ENCODE results near the gene LCMT1. TPM values are rescaled to one million over a fixed set of nuclear protein-coding genes. Genes with fewer than 3 reads are reported as not detected.
A peak's percentile ranks its signal among the peaks of the same experiment; 100 is the strongest.

The LCMT1 gene
- total and polyA plus RNA-seq, 2 of the 13 experiments (the other 11 are each of a cell fraction or from before 2014, with no cell fraction given) = 41.2 to 48.7 TPM

GRCh38 chr16:25106567-25107465 is 4.7 kb upstream of the LCMT1 start (continued):
- TF ChIP-seq ZHX1 (CRISPR knock-in tag; IDR thresholded peaks at IDR 0.05; ENCODE audit: low read depth) (peak; percentile 57; the same call in 1 of the 2 replicates), ZNF564 (CRISPR knock-in tag; IDR thresholded peaks at IDR 0.05) (0 out of 2 replicates have a peak, but pooled peaks have one; percentile 38), ESRRA (CRISPR knock-in tag; IDR thresholded peaks at IDR 0.05; ENCODE audit: low read depth) (peak; percentile 73), RNF2 (conservative IDR thresholded peaks at IDR 0.05; ENCODE audit: low read depth) (peak; percentile 99), ZNF224 (CRISPR knock-in tag; IDR thresholded peaks at IDR 0.05) (peak; percentile 93; the same call in 1 of the 2 replicates), SMAD9 (CRISPR knock-in tag; IDR thresholded peaks at IDR 0.05) (peak; percentile 57; the same call in 1 of the 2 replicates), ZBTB8A (CRISPR knock-in tag; IDR thresholded peaks at IDR 0.05; ENCODE audit: borderline replicate concordance, low read depth) (peak; percentile 87; the same call in 1 of the 2 replicates), TFAP4 (IDR thresholded peaks at IDR 0.05; ENCODE audit: borderline replicate concordance, low read depth) (peak; percentile 95), SCMH1 (CRISPR knock-in tag; IDR thresholded peaks at IDR 0.05; ENCODE audit: borderline replicate concordance) (no peak), ZNF275 (CRISPR knock-in tag; IDR thresholded peaks at IDR 0.05; ENCODE audit: borderline replicate concordance) (peak; percentile 90), HNRNPUL1 (IDR thresholded peaks at IDR 0.05; ENCODE audit: low read depth, low read length) (no peak), CENPX (CRISPR knock-in tag; IDR thresholded peaks at IDR 0.05) (no peak), MXD4 (CRISPR knock-in tag; IDR thresholded peaks at IDR 0.05) (peak; percentile 78; the same call in 1 of the 2 replicates), TOE1 (CRISPR knock-in tag; IDR thresholded peaks at IDR 0.05) (no peak; the same call in 1 of the 2 replicates), ZNF737 (CRISPR knock-in tag; IDR thresholded peaks at IDR 0.05; ENCODE audit: borderline replicate concordance) (peak; percentile 82), ZFP62 (CRISPR knock-in tag; IDR thresholded peaks at IDR 0.05) (0 out of 2 replicates have a peak, but pooled peaks have one; percentile 8), SP5 (CRISPR knock-in tag; IDR thresholded peaks at IDR 0.05; ENCODE audit: borderline replicate concordance, low read depth) (peak; percentile 62), MEIS2 (CRISPR knock-in tag; IDR thresholded peaks at IDR 0.05) (peak; percentile 74; the same call in 1 of the 2 replicates), FOXK2 (IDR thresholded peaks at IDR 0.05) (no peak), ZNF773 (CRISPR knock-in tag; IDR thresholded peaks at IDR 0.05; ENCODE audit: borderline replicate concordance) (no peak; the same call in 1 of the 2 replicates), BCL6 (CRISPR knock-in tag; IDR thresholded peaks at IDR 0.05) (peak; percentile 97), ZBTB14 (CRISPR knock-in tag; IDR thresholded peaks at IDR 0.05) (0 out of 2 replicates have a peak, but pooled peaks have one; percentile 31), ZNF441 (CRISPR knock-in tag; IDR thresholded peaks at IDR 0.05; ENCODE audit: borderline replicate concordance) (peak; percentile 21; the same call in 1 of the 2 replicates)
